Dermis lymphatic vessel endothelial cell (primary cell): ENCODE measurements around the gene TRIM10. TPM values are rescaled to one million over a fixed set of nuclear protein-coding genes. Genes with fewer than 3 reads are reported as not detected.

Experiments
- total RNA-seq: library from RNA; depleted of rRNA; stranded (reverse); fragments of >200 nt; gene quantifications from 2 replicates; pipeline ENCODE4 v1.2.1, GENCODE V29; 2014

Gene TRIM10, protein sequence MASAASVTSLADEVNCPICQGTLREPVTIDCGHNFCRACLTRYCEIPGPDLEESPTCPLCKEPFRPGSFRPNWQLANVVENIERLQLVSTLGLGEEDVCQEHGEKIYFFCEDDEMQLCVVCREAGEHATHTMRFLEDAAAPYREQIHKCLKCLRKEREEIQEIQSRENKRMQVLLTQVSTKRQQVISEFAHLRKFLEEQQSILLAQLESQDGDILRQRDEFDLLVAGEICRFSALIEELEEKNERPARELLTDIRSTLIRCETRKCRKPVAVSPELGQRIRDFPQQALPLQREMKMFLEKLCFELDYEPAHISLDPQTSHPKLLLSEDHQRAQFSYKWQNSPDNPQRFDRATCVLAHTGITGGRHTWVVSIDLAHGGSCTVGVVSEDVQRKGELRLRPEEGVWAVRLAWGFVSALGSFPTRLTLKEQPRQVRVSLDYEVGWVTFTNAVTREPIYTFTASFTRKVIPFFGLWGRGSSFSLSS
- not detected in 2 replicates for total RNA-seq

DNA sequence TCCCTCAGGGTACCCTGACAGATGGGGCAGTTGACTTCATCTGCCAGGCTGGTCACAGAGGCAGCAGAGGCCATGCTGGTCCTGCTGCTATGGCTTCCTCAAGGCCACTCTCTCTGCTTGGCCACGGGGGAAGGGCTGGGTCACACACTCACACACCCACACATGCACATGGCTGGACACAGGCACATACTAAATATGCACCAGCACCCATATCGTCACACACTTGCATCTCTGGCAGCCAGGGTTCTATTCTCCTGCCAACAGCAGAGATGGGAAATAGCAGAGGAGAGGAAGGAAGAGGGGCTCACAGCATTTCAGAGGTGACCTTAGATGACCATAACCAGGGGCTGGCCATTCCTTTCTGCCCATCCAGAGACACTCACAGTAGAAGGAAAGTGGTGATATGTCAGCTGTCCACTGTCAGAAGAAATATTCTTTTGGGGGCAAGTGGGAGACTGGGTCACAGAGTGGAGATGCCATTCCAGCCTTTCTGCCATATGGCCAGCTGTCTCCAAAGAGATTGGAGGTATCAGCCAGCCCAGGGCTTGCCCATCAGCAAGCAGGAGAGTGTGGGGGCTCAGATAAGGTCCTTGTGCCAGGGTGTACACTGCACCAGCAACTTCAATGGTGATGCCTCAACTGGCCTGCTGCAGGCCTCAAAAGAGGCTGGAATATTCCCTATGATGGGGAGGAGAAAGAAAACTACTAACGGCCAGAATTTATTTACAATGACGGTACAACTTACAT is at the start of gene TRIM10:
TSS of gene TRIM10 (minus strand) at position 427 of the 747 bp plus-strand sequence. CDS start at position 74, 353 bp downstream.

DNA sequence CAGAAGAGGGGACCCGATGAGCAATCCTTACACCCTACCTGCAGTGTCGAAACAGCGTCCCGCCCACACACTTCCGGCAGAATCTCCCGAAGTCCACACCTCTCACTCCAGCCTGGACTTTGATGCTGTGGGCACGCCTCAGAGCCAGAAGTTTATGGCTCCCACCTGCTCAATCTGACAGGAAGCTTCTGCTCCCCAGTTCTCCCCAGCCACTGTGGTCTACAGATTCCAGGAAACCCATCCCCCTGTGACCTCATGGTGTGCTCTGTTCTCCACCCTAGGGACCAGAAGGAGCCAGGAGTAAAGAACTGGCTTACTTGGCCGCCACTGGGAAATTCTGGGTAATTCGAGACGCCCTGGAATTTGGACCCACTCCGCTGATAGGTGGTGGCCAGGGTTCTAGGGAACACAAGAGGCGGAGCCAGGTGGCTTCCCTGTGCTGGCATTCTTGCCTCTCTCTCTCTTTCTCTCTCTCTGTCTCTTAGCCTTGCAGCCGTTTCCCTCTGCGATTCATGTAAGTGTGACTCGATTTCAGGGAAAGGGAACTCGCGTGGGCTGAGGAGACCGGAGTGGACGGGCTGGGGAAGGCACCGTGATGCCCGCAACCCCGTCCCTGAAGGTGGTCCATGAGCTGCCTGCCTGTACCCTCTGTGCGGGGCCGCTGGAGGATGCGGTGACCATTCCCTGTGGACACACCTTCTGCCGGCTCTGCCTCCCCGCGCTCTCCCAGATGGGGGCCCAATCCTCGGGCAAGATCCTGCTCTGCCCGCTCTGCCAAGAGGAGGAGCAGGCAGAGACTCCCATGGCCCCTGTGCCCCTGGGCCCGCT is 2.3 kb upstream of the TRIM10 start, which contains the start of gene TRIM15:
TSS of gene TRIM15 (plus strand) at position 457 of the 828 bp plus-strand sequence. CDS start at position 596, 139 bp downstream.

DNA sequence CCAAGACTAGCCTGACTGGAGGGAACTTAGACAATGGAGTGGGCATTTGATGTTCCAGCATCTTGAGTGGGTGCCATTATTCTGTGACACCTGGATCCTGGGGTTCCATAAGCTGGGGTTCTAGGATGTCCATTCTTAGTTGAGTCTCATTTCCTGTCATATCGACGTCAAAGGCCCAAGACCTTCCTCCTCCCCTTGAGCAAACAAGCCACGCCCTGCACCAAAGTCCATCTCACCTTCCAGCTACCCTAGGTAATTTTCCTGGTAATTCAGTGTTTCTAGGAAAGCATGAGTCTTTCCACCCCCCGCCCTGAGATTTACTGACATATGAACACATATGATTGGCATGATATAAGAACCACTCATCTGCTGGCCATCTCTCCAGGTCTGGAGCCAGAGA is 25.3 kb downstream of the TRIM10 start, which contains the start of gene TRIM40:
TSS of gene TRIM40 (plus strand) at position 384 of the 400 bp plus-strand sequence. CDS start 897 bp downstream, outside the sequence.

DNA sequence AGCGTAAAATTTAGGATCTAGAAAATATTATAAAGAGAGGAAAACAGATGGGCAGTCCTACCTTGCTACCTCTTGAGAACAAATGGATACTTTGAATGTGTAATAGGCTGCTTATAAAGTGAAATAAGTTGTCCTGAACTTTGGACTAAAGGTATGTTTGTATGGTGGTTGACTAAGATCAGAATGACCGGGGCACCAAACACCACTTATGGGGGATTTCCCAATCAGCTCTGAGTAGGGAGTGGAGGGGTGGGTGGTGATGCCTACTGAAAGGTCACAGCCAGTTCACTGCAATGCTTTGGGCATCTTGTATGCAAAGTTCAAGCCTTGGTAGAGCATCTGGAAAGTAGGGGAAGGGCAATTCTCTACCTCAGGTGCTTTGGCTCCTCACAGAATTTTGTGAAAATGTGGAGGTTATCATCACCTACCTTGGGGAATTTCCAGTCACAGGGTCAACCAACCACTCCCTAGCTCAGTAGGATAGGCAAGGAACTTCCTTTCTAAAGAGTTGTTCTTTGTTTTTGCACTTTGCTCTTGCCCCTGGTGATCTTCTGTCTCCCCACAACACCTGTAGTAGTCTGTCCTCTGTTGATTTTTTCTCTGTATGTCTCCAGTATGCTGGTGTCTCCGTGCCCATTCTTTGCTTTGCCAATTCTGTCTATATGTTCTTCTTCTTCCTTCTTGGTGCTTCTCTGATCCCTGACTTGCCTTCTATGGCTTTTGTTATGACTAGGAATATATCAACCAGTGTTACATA is 47.8 kb downstream of the TRIM10 start, which contains the start of gene TRIM31:
TSS of gene TRIM31 (minus strand) at position 88 of the 757 bp plus-strand sequence. CDS start 285 bp downstream, outside the sequence.

Other genes starting within 250 kb of the TRIM10 start
- gene HLA-A, start 218.7 kb downstream of the TRIM10 start, total RNA-seq, result 592 and 1,002 TPM in 2 replicates
- 25.9 and 45.5 TPM in 2 replicates for gene POLR1H, start 99.9 kb downstream of the TRIM10 start, total RNA-seq
- gene PPP1R11, start 94.0 kb downstream of the TRIM10 start, total RNA-seq, result 11.1 and 12.6 TPM in 2 replicates
- under 0.01 TPM in 1 of 2 replicates, not detected in the other for gene RNF39, start 85.4 kb downstream of the TRIM10 start, total RNA-seq
- not detected in 2 replicates for gene TRIM31, start 48.1 kb downstream of the TRIM10 start, total RNA-seq
- gene TRIM40, start 25.1 kb downstream of the TRIM10 start, total RNA-seq, result not detected in 2 replicates
- gene TRIM15, start 2.3 kb upstream of the TRIM10 start, total RNA-seq, result not detected in 2 replicates
- 24.2 and 26.7 TPM in 2 replicates for gene TRIM26, start 52.2 kb upstream of the TRIM10 start, total RNA-seq
- 9.6 and 10.0 TPM in 2 replicates for gene TRIM39, start 165.7 kb upstream of the TRIM10 start, total RNA-seq
- gene RPP21, start 183.9 kb upstream of the TRIM10 start, total RNA-seq, result 16.1 and 19.7 TPM in 2 replicates